ENCODE results near the gene GTF2IRD2. TPM values are rescaled to one million over a fixed set of nuclear protein-coding genes. Genes with fewer than 3 reads are reported as not detected.
"Not testable (repeated sequence)": the region's sequence is repeated elsewhere in the genome, so short reads cannot be mapped to it uniquely, and the experiment has no call there.

The GTF2IRD2 gene
- total and polyA plus RNA-seq, 5 donors from 2014 or later, result 9.5 to 18.8 (median 11.5) TPM

- not testable (repeated sequence) for H3K9me3 ChIP-seq (ENCODE audit: control insufficient read depth in 2 of 2, low read length in 2 of 2); H3K36me3 ChIP-seq (ENCODE audit: control insufficient read depth, insufficient read depth, low read length); ATAC-seq (ENCODE audit: low read depth in 2 of 2); H3K27ac ChIP-seq (ENCODE audit: insufficient read depth, low read length, poor library complexity, severe bottlenecking); H3K27ac Mint-ChIP-seq; H3K4me1 ChIP-seq (ENCODE audit: control insufficient read depth, insufficient read depth, low read length, poor library complexity, severe bottlenecking); H3K4me3 Mint-ChIP-seq; H3K4me1 Mint-ChIP-seq; DNase-seq; H3K9me3 Mint-ChIP-seq; H3K36me3 Mint-ChIP-seq; H3K27me3 Mint-ChIP-seq; H3K27me3 ChIP-seq (ENCODE audit: control insufficient read depth, insufficient read depth, low read length); H3K4me3 ChIP-seq (ENCODE audit: low read depth, low read length)
Observed at GRCh38 chr7:74872542-74872941, 21.1 kb upstream of the GTF2IRD2 start.

DNA sequence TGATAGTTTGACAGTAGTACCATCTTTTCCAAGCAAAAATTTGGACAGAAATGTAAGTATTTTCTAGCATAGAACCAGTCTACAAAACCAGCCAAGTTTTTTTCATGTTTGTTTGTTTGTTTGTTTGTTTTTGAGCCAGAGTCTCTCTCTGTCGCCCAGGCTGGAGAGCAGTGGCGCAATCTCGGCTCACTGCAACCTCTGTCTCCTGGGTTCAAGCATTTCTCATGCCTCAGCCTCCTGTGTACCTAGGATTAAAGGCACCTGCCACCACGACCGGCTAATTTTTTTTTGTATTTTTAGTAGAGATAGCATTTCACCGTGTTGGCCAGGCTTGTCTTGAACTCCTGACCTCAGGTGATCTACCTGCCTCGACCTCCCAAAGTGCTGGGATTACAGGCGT, 14.4 kb upstream of the GTF2IRD2 start:
- H3K36me3 ChIP-seq (ENCODE audit: control insufficient read depth, insufficient read depth, low read length); H3K4me1 Mint-ChIP-seq; H3K27me3 Mint-ChIP-seq; H3K27ac Mint-ChIP-seq; DNase-seq; H3K27ac ChIP-seq (ENCODE audit: insufficient read depth, low read length, poor library complexity, severe bottlenecking); H3K4me1 ChIP-seq (ENCODE audit: control insufficient read depth, insufficient read depth, low read length, poor library complexity, severe bottlenecking); H3K4me3 Mint-ChIP-seq; H3K27me3 ChIP-seq (ENCODE audit: control insufficient read depth, insufficient read depth, low read length); H3K36me3 Mint-ChIP-seq; ATAC-seq (ENCODE audit: low read depth in 2 of 2); H3K4me3 ChIP-seq (ENCODE audit: low read depth, low read length); H3K9me3 ChIP-seq (ENCODE audit: control insufficient read depth in 2 of 2, low read length in 2 of 2); H3K9me3 Mint-ChIP-seq: not testable (repeated sequence)

GRCh38 chr7:74849853-74850252, 1.6 kb downstream of the GTF2IRD2 start:
- not testable (repeated sequence) for H3K27me3 Mint-ChIP-seq; H3K27ac ChIP-seq (ENCODE audit: insufficient read depth, low read length, poor library complexity, severe bottlenecking); H3K4me1 ChIP-seq (ENCODE audit: control insufficient read depth, insufficient read depth, low read length, poor library complexity, severe bottlenecking); DNase-seq; H3K9me3 ChIP-seq (ENCODE audit: control insufficient read depth in 2 of 2, low read length in 2 of 2); H3K36me3 Mint-ChIP-seq; H3K4me1 Mint-ChIP-seq; H3K27ac Mint-ChIP-seq; ATAC-seq (ENCODE audit: low read depth in 2 of 2); H3K4me3 ChIP-seq (ENCODE audit: low read depth, low read length); H3K9me3 Mint-ChIP-seq; H3K36me3 ChIP-seq (ENCODE audit: control insufficient read depth, insufficient read depth, low read length); H3K27me3 ChIP-seq (ENCODE audit: control insufficient read depth, insufficient read depth, low read length); H3K4me3 Mint-ChIP-seq

- not testable (repeated sequence) for H3K36me3 ChIP-seq (ENCODE audit: control insufficient read depth, insufficient read depth, low read length); DNase-seq; H3K4me1 ChIP-seq (ENCODE audit: control insufficient read depth, insufficient read depth, low read length, poor library complexity, severe bottlenecking); H3K4me3 ChIP-seq (ENCODE audit: low read depth, low read length); H3K9me3 Mint-ChIP-seq; H3K27me3 Mint-ChIP-seq; H3K27ac ChIP-seq (ENCODE audit: insufficient read depth, low read length, poor library complexity, severe bottlenecking); ATAC-seq (ENCODE audit: low read depth in 2 of 2); H3K9me3 ChIP-seq (ENCODE audit: control insufficient read depth in 2 of 2, low read length in 2 of 2); H3K36me3 Mint-ChIP-seq; H3K27me3 ChIP-seq (ENCODE audit: control insufficient read depth, insufficient read depth, low read length); H3K4me3 Mint-ChIP-seq; H3K4me1 Mint-ChIP-seq; H3K27ac Mint-ChIP-seq
Observed at GRCh38 chr7:74830411-74830810, 21.0 kb downstream of the GTF2IRD2 start.

DNA sequence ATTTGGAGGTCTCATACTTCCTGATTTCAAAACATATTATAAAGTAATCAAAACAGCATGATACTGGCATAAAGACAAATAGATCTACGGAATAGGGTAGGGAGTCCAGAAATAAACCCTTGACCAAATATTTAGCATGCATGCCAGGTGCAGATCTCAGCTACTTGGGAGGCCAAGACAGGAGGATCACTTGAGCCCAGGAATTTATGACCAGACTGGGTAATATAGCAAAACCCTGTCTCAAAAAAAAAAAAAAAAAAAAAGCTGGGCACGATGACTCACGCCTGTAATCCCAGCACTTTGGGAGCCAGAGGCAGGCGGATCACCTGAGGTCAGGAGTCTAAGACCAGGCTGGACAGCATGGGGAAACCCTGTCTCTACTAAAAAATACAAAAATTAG, 21.4 kb downstream of the GTF2IRD2 start:
- DNase-seq; H3K9me3 ChIP-seq (ENCODE audit: control insufficient read depth in 2 of 2, low read length in 2 of 2); H3K4me1 Mint-ChIP-seq; H3K4me3 ChIP-seq (ENCODE audit: low read depth, low read length); H3K27ac ChIP-seq (ENCODE audit: insufficient read depth, low read length, poor library complexity, severe bottlenecking); H3K27me3 ChIP-seq (ENCODE audit: control insufficient read depth, insufficient read depth, low read length); H3K27me3 Mint-ChIP-seq; H3K36me3 ChIP-seq (ENCODE audit: control insufficient read depth, insufficient read depth, low read length); H3K36me3 Mint-ChIP-seq; ATAC-seq (ENCODE audit: low read depth in 2 of 2); H3K27ac Mint-ChIP-seq; H3K4me1 ChIP-seq (ENCODE audit: control insufficient read depth, insufficient read depth, low read length, poor library complexity, severe bottlenecking); H3K9me3 Mint-ChIP-seq; H3K4me3 Mint-ChIP-seq: not testable (repeated sequence)

- H3K4me1 Mint-ChIP-seq; H3K27me3 ChIP-seq (ENCODE audit: control insufficient read depth, insufficient read depth, low read length); DNase-seq; H3K9me3 ChIP-seq (ENCODE audit: control insufficient read depth in 2 of 2, low read length in 2 of 2); H3K4me3 Mint-ChIP-seq; H3K27ac Mint-ChIP-seq; H3K4me3 ChIP-seq (ENCODE audit: low read depth, low read length); H3K9me3 Mint-ChIP-seq; H3K36me3 ChIP-seq (ENCODE audit: control insufficient read depth, insufficient read depth, low read length); H3K27ac ChIP-seq (ENCODE audit: insufficient read depth, low read length, poor library complexity, severe bottlenecking); H3K27me3 Mint-ChIP-seq; H3K36me3 Mint-ChIP-seq; ATAC-seq (ENCODE audit: low read depth in 2 of 2); H3K4me1 ChIP-seq (ENCODE audit: control insufficient read depth, insufficient read depth, low read length, poor library complexity, severe bottlenecking): not testable (repeated sequence)
Observed at GRCh38 chr7:74821259-74821658, 30.1 kb downstream of the GTF2IRD2 start.

GRCh38 chr7:74820146-74820805, 31.1 kb downstream of the GTF2IRD2 start:
- not testable (repeated sequence) for H3K4me3 Mint-ChIP-seq; H3K36me3 ChIP-seq (ENCODE audit: control insufficient read depth, insufficient read depth, low read length); H3K4me3 ChIP-seq (ENCODE audit: low read depth, low read length); H3K27me3 ChIP-seq (ENCODE audit: control insufficient read depth, insufficient read depth, low read length); H3K9me3 ChIP-seq (ENCODE audit: control insufficient read depth in 2 of 2, low read length in 2 of 2); H3K27me3 Mint-ChIP-seq; H3K9me3 Mint-ChIP-seq; H3K4me1 Mint-ChIP-seq; H3K36me3 Mint-ChIP-seq; DNase-seq; H3K27ac Mint-ChIP-seq; H3K27ac ChIP-seq (ENCODE audit: insufficient read depth, low read length, poor library complexity, severe bottlenecking); H3K4me1 ChIP-seq (ENCODE audit: control insufficient read depth, insufficient read depth, low read length, poor library complexity, severe bottlenecking)
- peak in 1 of 2 donors; percentile 42 for ATAC-seq (ENCODE audit: low read depth in 2 of 2)

DNA sequence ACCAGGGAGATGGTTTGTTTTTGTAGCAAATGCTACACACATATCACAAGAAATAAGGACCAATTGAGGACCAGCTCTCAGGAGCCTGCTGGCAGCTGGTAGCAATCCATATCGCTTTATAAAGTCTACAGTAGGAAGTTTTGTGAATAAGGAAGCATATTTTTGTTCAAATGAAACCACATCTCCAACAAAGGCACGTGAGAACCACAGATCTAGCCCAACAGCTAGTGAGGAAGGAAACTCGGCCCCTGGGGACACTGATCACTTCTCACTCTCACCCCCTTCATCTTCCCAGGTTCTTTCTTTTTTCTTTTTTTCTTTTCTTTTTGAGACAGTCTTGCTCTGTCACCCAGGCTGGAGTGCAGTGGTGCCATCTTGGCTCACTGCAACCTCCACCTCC, 35.5 kb downstream of the GTF2IRD2 start:
- not testable (repeated sequence) for H3K4me1 Mint-ChIP-seq; H3K27me3 Mint-ChIP-seq; H3K4me3 Mint-ChIP-seq; DNase-seq; H3K9me3 ChIP-seq (ENCODE audit: control insufficient read depth in 2 of 2, low read length in 2 of 2); H3K9me3 Mint-ChIP-seq; H3K4me3 ChIP-seq (ENCODE audit: low read depth, low read length); H3K27me3 ChIP-seq (ENCODE audit: control insufficient read depth, insufficient read depth, low read length); ATAC-seq (ENCODE audit: low read depth in 2 of 2); H3K4me1 ChIP-seq (ENCODE audit: control insufficient read depth, insufficient read depth, low read length, poor library complexity, severe bottlenecking); H3K36me3 ChIP-seq (ENCODE audit: control insufficient read depth, insufficient read depth, low read length); H3K27ac Mint-ChIP-seq; H3K36me3 Mint-ChIP-seq; H3K27ac ChIP-seq (ENCODE audit: insufficient read depth, low read length, poor library complexity, severe bottlenecking)
